Activated B cell treated with CpG ODN at 0.5 μM for 24 hours (primary cell): Measurements from ENCODE around the gene FARSB. TPM values are rescaled to one million over a fixed set of nuclear protein-coding genes. Genes with fewer than 3 reads are reported as not detected.

Experiments
- ATAC-seq: fragments of 200-7000 bp; cut with Tn5 transposase; one replicate; pipeline ENCODE4 v1.10.0; 2021; ENCODE audit warnings: low read depth, mild to moderate bottlenecking, moderate library complexity
- CTCF ChIA-PET: fragments of 350-600 bp; sonication (Branson Sonifier 250); formaldehyde crosslinking; loops from one replicate; lab custom pipeline; 2021; ENCODE audit warnings: antibody characterized with exemption; lab: Charles Lee
- POLR2A ChIA-PET: fragments of 350-600 bp; sonication (Branson Sonifier 250); formaldehyde crosslinking; loops from one replicate; lab custom pipeline; 2021; ENCODE audit warnings: antibody characterized with exemption; lab: Charles Lee
- DNase-seq: peaks from one replicate; pipeline ENCODE4 v3.0.0; 2022
- H3K27ac Mint-ChIP-seq: one replicate; pipeline ENCODE4 v1.8.0; 2020; ENCODE audit warnings: mixed read lengths
- H3K27me3 Mint-ChIP-seq: one replicate; pipeline ENCODE4 v1.8.0; 2021; ENCODE audit warnings: mixed read lengths
- H3K36me3 Mint-ChIP-seq: one replicate; pipeline ENCODE4 v1.8.0; 2021; ENCODE audit warnings: low read depth, mixed read lengths
- H3K4me1 Mint-ChIP-seq: one replicate; pipeline ENCODE4 v1.8.0; 2021; ENCODE audit warnings: mixed read lengths
- H3K4me3 Mint-ChIP-seq: one replicate; pipeline ENCODE4 v1.8.0; 2020; ENCODE audit warnings: mild to moderate bottlenecking, mixed read lengths
- H3K9me3 Mint-ChIP-seq: one replicate; pipeline ENCODE4 v1.8.0; 2020; ENCODE audit warnings: mixed read lengths
- CTCF ChIP-seq: fragments of 200-600 bp; IDR thresholded peaks from one replicate; pipeline ENCODE4 v1.8.0; 2022; ENCODE audit warnings: antibody characterized with exemption, mild to moderate bottlenecking
- intact Hi-C: fragments of 100-400 bp; cut with micrococcal nuclease; formaldehyde crosslinking; loops from one replicate; pipeline ENCODE4 v1.15.1; 2024
- total RNA-seq: library from RNA; stranded (reverse); gene quantifications from 2 replicates; pipeline ENCODE4 v1.2.3, GENCODE V29; 2022

FARSB gene
- total RNA-seq, 1 donor from 2014 or later = 23.3 TPM

- Mint-ChIP-seq H3K9me3 (no peaks in the 10 kb centered on the region), H3K27ac (no peak overlapping the region), H3K4me1 (no peaks in the 10 kb centered on the region), H3K4me3 (no peak overlapping the region), H3K36me3 (peaks cover 67% of the 10 kb centered on the region), H3K27me3 (no peaks in the 10 kb centered on the region)
- intact Hi-C loops = no loop called here
- ChIA-PET POLR2A (no interaction called here), CTCF (no interaction called here)
- no peak for DNase-seq
- ATAC-seq = no peak
- TF ChIP-seq CTCF = no peak
These were observed 33.0 kb downstream of the FARSB start for GRCh38 chr2:222622910-222623309.

DNA sequence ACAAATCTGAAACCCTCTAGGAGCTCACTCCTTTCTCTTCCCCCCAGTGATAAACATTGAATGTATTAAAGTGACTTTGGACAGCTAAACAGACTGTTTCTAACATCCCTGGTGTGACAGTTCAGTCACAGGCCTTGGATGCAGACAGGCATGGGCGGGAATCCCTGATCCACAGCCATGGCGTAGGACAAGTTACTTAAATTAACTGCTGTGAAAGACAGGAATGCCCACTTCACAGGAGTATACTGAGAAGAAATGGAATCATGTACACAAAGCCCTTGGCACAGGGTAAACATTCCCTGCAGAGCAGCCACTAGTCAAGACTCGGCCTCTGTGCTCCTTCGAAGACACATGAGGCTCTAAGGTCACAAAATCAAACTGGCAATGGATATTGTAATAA lies 34.0 kb downstream of the FARSB start:
- H3K4me1 Mint-ChIP-seq = no peaks in the 10 kb centered on the region
- ChIA-PET POLR2A (no interaction called here), CTCF (no interaction called here)
- DNase-seq (no peak), ATAC-seq (no peak)
- H3K9me3 Mint-ChIP-seq = no peaks in the 10 kb centered on the region
- TF ChIP-seq CTCF = no peak
- no peak overlapping the region for H3K27ac Mint-ChIP-seq
- no peaks in the 10 kb centered on the region for H3K27me3 Mint-ChIP-seq
- no peak overlapping the region for H3K4me3 Mint-ChIP-seq
- H3K36me3 Mint-ChIP-seq = peaks cover 64% of the 10 kb centered on the region
- intact Hi-C loops = no loop called here

DNA sequence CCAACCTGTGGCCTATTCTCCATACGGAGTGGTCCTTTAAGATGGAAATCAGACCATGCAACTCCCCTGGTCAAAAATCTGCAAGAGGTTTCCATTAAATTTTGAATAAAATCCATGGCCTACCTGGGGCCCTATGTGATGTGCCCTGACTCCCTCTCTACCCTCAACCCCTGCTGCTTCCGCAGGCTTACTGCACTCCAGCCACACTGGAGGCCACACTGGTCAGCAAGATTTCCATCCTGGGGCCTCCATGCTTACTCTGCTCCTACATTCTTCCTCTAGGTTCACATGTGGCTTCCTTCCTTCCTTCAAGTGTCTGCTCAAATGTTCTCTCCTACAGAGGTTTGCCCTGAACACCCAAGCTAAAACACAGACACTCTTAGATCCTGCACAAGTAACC lies 40.6 kb downstream of the FARSB start:
- intact Hi-C loops = no loop called here
- DNase-seq (no peak), ATAC-seq (no peak)
- no peak for TF ChIP-seq CTCF
- no peaks in the 10 kb centered on the region for H3K4me1 Mint-ChIP-seq
- H3K9me3 Mint-ChIP-seq = no peaks in the 10 kb centered on the region
- ChIA-PET CTCF (interaction anchor here (1.0 to 1.8 kb wide), 4 partner anchors 23 to 590 kb away, joined by 3 to 6 read pairs (median 4); no protein-coding TSS in a partner anchor), POLR2A (no interaction called here)
- no peak overlapping the region for H3K27ac Mint-ChIP-seq
- no peak overlapping the region for H3K4me3 Mint-ChIP-seq
- H3K36me3 Mint-ChIP-seq = peaks cover 58% of the 10 kb centered on the region
- H3K27me3 Mint-ChIP-seq = no peaks in the 10 kb centered on the region

DNA sequence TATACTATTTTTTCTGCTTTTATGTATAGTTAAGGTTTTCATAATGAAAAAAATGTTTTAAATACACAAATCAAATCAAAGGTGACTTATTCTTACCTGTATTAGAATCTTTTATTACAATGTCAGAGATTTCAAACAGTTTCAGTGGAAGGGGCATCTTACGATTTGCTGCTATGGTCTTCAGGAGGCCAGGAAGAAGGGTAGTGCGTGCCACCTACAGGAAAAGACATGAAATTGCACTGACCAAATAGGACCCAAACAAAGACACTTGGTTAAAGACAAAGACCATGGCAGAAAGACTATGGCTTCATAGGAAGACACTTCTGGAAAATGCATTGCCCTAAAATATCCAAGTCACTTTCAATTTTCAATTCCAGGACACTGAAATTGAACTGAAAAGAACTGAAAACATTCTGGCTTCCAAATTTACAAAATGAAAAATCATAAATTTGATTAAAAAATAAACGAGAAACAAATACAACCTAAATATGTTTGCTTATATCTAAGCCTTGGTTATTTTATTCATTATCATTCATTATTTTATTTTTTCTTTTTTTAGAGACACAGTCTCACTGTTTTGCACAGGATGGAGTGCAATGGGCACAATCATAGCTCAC lies 42.1 kb downstream of the FARSB start:
- H3K9me3 Mint-ChIP-seq = no peaks in the 10 kb centered on the region
- CTCF ChIA-PET = interaction anchor here (0.7 to 1.8 kb wide), 5 partner anchors 296 to 589 kb away, joined by 3 to 6 read pairs (median 3); no protein-coding TSS in a partner anchor
- H3K4me1 Mint-ChIP-seq = no peaks in the 10 kb centered on the region
- DNase-seq (no peak), ATAC-seq (peak; percentile 82)
- POLR2A ChIA-PET = no interaction called here
- peak; percentile 22 for TF ChIP-seq CTCF
- H3K27ac Mint-ChIP-seq = no peak overlapping the region
- intact Hi-C loops = loop anchor here (1.0 kb wide), 3 partner anchors 53 to 589 kb away; no protein-coding TSS in a partner anchor
- no peak overlapping the region for H3K4me3 Mint-ChIP-seq
- H3K27me3 Mint-ChIP-seq = no peaks in the 10 kb centered on the region
- H3K36me3 Mint-ChIP-seq = peaks cover 60% of the 10 kb centered on the region

DNA sequence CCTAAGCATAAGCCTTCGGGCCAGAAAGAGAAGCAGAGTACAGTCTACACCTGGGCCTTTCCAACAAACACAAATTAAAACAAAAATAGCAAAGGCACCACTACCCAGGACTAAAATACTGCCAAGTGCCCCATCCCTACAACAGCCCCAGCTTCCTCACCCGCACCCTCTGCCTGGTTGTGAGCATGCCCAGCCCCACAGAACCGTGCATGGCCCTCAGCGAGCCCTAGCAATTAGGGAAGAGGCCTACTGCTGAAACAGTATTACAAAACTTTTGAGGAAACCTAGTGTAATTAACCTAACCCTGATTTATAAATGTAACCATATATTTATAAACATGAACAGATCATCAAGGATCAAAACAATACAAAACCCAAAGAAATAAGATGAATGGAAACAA lies 44.2 kb downstream of the FARSB start:
- H3K36me3 Mint-ChIP-seq = peaks cover 65% of the 10 kb centered on the region
- no peak for TF ChIP-seq CTCF
- H3K27me3 Mint-ChIP-seq = no peaks in the 10 kb centered on the region
- H3K4me1 Mint-ChIP-seq = no peaks in the 10 kb centered on the region
- no peak for DNase-seq
- ChIA-PET POLR2A (no interaction called here), CTCF (interaction anchor here (3.5 kb wide), 1 partner anchor 293 kb away, joined by 16 read pairs; no protein-coding TSS in a partner anchor)
- no peak overlapping the region for H3K4me3 Mint-ChIP-seq
- ATAC-seq = no peak
- no peak overlapping the region for H3K27ac Mint-ChIP-seq
- intact Hi-C loops = no loop called here
- H3K9me3 Mint-ChIP-seq = no peaks in the 10 kb centered on the region
